HCT116 (cell line): ENCODE measurements around the gene CAPN1. TPM values are rescaled to one million over a fixed set of nuclear protein-coding genes. Genes with fewer than 3 reads are reported as not detected.

Experiments
- ATAC-seq: fragments of 200-7000 bp; cut with Tn5 transposase; 2 replicates; pipeline ENCODE4 v1.9.1; 2020; ENCODE audit warnings: mild to moderate bottlenecking, moderate library complexity
- BruUV-seq: library from RNA; stranded (reverse); fragments of 400-500 nt; replicated peaks from 2 replicates; lab custom pipeline; 2021; lab: Mats Ljungman, UMichigan
- CTCF ChIA-PET: fragments of 300-600 bp; sonication (Branson Sonifier 250); formaldehyde crosslinking; loops from one replicate; lab custom pipeline; 2021; ENCODE audit warnings: antibody characterized with exemption; lab: Charles Lee
- POLR2A ChIA-PET: fragments of 300-600, 350-600 bp; sonication (Branson Sonifier 250); formaldehyde crosslinking; loops from one replicate; lab custom pipeline; 2021; ENCODE audit warnings: antibody characterized with exemption; lab: Charles Lee
- RAD21 ChIA-PET, 2 experiments: fragments of 300-600 bp; sonication (Branson Sonifier 250); formaldehyde crosslinking; loops; one replicate each; lab custom pipeline; 2023; ENCODE audit warnings: low total read pairs in 2 of 2; ENCODE audit not compliant: uncharacterized antibody in 2 of 2, unreplicated experiment in 2 of 2, low non-redundant PET in 1 of 2; lab: Charles Lee
- DNase-seq: peaks from one replicate; pipeline ENCODE4 v3.0.0-alpha.2; 2010; ENCODE audit warnings: low read depth, low spot score
- H2AFZ ChIP-seq: fragments of 200-600 bp; shearing (Covaris generic), sonication (generic); 2 replicates; pipeline ENCODE4 v1.6.1; 2017; ENCODE audit warnings: low read depth, mixed run types, mixed read lengths, antibody characterized with exemption, low read length; ENCODE audit not compliant: poor library complexity, severe bottlenecking
- H3K27ac ChIP-seq: 2 replicates; pipeline ENCODE4 v1.5.1; 2012; ENCODE audit warnings: low read depth, low read length
- H3K27me3 ChIP-seq: fragments of 200-600 bp; sonication (generic); 2 replicates; pipeline ENCODE4 v1.6.1; 2016; ENCODE audit warnings: mixed run types, low read length, mixed read lengths; ENCODE audit not compliant: insufficient read depth
- H3K36me3 ChIP-seq, 2 experiments: fragments of 200-500 bp in 1 of 2; fragments of 200-600 bp in 1 of 2; sonication (Bioruptor generic) in 1 of 2; sonication (generic) in 1 of 2; 2 replicates each; pipeline versions ENCODE4 v1.5.1 to v1.6.1; 2014 to 2016; ENCODE audit warnings: low read length in 2 of 2, inconsistent platforms in 1 of 2, mixed read lengths in 1 of 2, mixed run types in 1 of 2; ENCODE audit not compliant: insufficient read depth in 2 of 2, control insufficient read depth in 1 of 2
- H3K4me1 ChIP-seq, 2 experiments: fragments of 200-600 bp in 1 of 2; sonication (generic) in 1 of 2; 2 replicates each; pipeline versions ENCODE4 v1.5.1 to v1.6.1; 2012 to 2017; ENCODE audit warnings: low read length in 2 of 2, inconsistent platforms in 1 of 2, mild to moderate bottlenecking in 1 of 2, mixed read lengths in 1 of 2, mixed run types in 1 of 2, moderate library complexity in 1 of 2; ENCODE audit not compliant: insufficient read depth in 2 of 2, control insufficient read depth in 1 of 2
- H3K4me2 ChIP-seq: fragments of 200-600 bp; sonication (generic); 2 replicates; pipeline ENCODE4 v1.6.1; 2017; ENCODE audit warnings: mixed run types, low read length, mixed read lengths
- H3K4me3 ChIP-seq, 2 experiments: fragments of 200-600 bp in 1 of 2; sonication (generic) in 1 of 2; replicated peaks in 1 of 2; 2 replicates each; pipeline ENCODE4 v1.5.1; 2011 to 2016; ENCODE audit warnings: low read length in 2 of 2, control low read depth in 1 of 2, low read depth in 1 of 2, mild to moderate bottlenecking in 1 of 2, mixed read lengths in 1 of 2, mixed run types in 1 of 2
- H3K79me2 ChIP-seq: fragments of 200-600 bp; sonication (generic); 2 replicates; pipeline ENCODE4 v1.6.1; 2017; ENCODE audit warnings: mild to moderate bottlenecking, mixed run types, low read length, moderate library complexity, mixed read lengths; ENCODE audit not compliant: insufficient read depth
- H3K9ac ChIP-seq: fragments of 200-600 bp; sonication (generic); 2 replicates; pipeline ENCODE4 v1.6.1; 2016; ENCODE audit warnings: low read length, mixed read lengths
- H3K9me2 ChIP-seq: fragments of 200-600 bp; sonication (generic), shearing (Covaris generic); 2 replicates; pipeline ENCODE4 v1.6.1; 2017; ENCODE audit warnings: mixed run types, mild to moderate bottlenecking, moderate library complexity; ENCODE audit not compliant: insufficient read depth
- H3K9me3 ChIP-seq, 2 experiments: fragments of 200-500 bp in 1 of 2; fragments of 200-600 bp in 1 of 2; sonication (Bioruptor generic) in 1 of 2; sonication (generic) in 1 of 2; 2 replicates each; pipeline ENCODE4 v1.6.1; 2014 to 2017; ENCODE audit warnings: low read length in 2 of 2, mixed read lengths in 2 of 2, inconsistent platforms in 1 of 2, low read depth in 1 of 2, mild to moderate bottlenecking in 1 of 2, mixed run types in 1 of 2, moderate library complexity in 1 of 2; ENCODE audit not compliant: control insufficient read depth in 1 of 2, insufficient read depth in 1 of 2
- H4K20me1 ChIP-seq: fragments of 200-600 bp; sonication (generic), shearing (Covaris generic); 2 replicates; pipeline ENCODE4 v1.6.1; 2017; ENCODE audit warnings: mixed run types, mild to moderate bottlenecking, moderate library complexity; ENCODE audit not compliant: insufficient read depth
- ATF3 ChIP-seq: IDR thresholded peaks from 2 replicates; pipeline ENCODE4 v1.6.1; 2012
- EZH2 ChIP-seq: fragments of 200-600 bp; sonication (generic); IDR thresholded peaks from 2 replicates; pipeline ENCODE4 v1.6.1; 2017; ENCODE audit warnings: antibody characterized with exemption, mixed run types
- POLR2A ChIP-seq: IDR thresholded peaks from 2 replicates; pipeline ENCODE4 v1.7.0; 2011; ENCODE audit warnings: borderline replicate concordance; ENCODE audit not compliant: insufficient read depth, insufficient read length; ENCODE audit errors: extremely low read depth
- RAD21 ChIP-seq: IDR thresholded peaks from 2 replicates; pipeline ENCODE4 v1.6.1; 2012; ENCODE audit warnings: low read depth, mild to moderate bottlenecking
- SP1 ChIP-seq: IDR thresholded peaks from 2 replicates; pipeline ENCODE4 v1.6.1; 2012; ENCODE audit warnings: low read depth
- SRF ChIP-seq: IDR thresholded peaks from 2 replicates; pipeline ENCODE4 v1.6.1; 2012; ENCODE audit warnings: low read depth
- TCF7L2 ChIP-seq: IDR thresholded peaks from 2 replicates; pipeline ENCODE4 v1.7.0; 2011; ENCODE audit warnings: borderline replicate concordance, inconsistent platforms; ENCODE audit not compliant: insufficient read depth, insufficient read length; ENCODE audit errors: extremely low read depth
- YY1 ChIP-seq: IDR thresholded peaks from 2 replicates; pipeline ENCODE4 v1.6.1; 2011; ENCODE audit warnings: low read length, low read depth, moderate library complexity, mild to moderate bottlenecking; ENCODE audit not compliant: insufficient replicate concordance; ENCODE audit errors: extremely low read depth
- ZBTB33 ChIP-seq: IDR thresholded peaks from 2 replicates; pipeline ENCODE4 v1.6.1; 2011; ENCODE audit warnings: mild to moderate bottlenecking, low read length, moderate library complexity; ENCODE audit not compliant: insufficient replicate concordance; ENCODE audit errors: extremely low read depth
- ZFX ChIP-seq: fragments of 450-650 bp; IDR thresholded peaks from 2 replicates; pipeline ENCODE4 v1.6.1; 2017
- intact Hi-C: fragments of 100-400 bp; cut with micrococcal nuclease; formaldehyde crosslinking; loops from 2 replicates; pipeline ENCODE4 v1.10.0; 2022
- total RNA-seq: library from RNA; stranded (reverse); gene quantifications from one replicate; pipeline ENCODE4 v1.2.1, GENCODE V29; 2021; ENCODE audit not compliant: unreplicated experiment

Gene CAPN1
- total RNA-seq, 1 experiment from 2014 or later, result 279 TPM

DNA sequence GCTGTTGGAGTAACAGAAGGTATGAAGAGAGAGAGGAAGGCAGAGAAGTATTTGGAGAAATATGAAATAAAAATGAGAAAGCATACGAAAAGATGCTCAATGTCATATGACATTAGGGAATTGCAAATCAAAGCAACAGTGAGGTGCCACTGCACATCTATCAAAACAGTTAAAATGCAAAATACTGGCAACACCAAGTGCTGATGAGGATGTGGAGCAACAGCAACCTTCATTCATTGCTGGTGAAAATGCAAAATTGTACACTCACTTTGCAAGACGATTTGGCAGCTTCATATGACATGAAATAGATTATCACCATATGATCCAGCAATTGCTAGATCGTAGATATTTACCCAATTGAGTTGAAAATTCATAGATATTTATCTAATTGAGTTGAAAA is 21.1 kb upstream of the CAPN1 start:
- no peaks in the 10 kb centered on the region for H3K36me3 ChIP-seq
- no peaks in the 10 kb centered on the region for H4K20me1 ChIP-seq
- H3K4me1 ChIP-seq, result no peaks in the 10 kb centered on the region
- ChIA-PET CTCF (no interaction called here), POLR2A (no interaction called here), RAD21 (no interaction called here)
- no peaks in the 10 kb centered on the region for H3K9me3 ChIP-seq
- H3K4me3 ChIP-seq, result no peak overlapping the region
- H3K9ac ChIP-seq, result no peak overlapping the region
- BruUV-seq, result no TSS peak
- TF ChIP-seq TCF7L2, result no peak
- no peak for TF ChIP-seq ATF3
- no peak for TF ChIP-seq POLR2A
- TF ChIP-seq ZBTB33, result no peak
- TF ChIP-seq ZFX, result no peak
- no peak for TF ChIP-seq SP1
- no peak for TF ChIP-seq YY1
- TF ChIP-seq EZH2, result no peak
- TF ChIP-seq RAD21, result no peak
- no peak for TF ChIP-seq SRF
- H3K4me2 ChIP-seq, result no peak overlapping the region
- H2AFZ ChIP-seq, result no peak overlapping the region
- H3K27me3 ChIP-seq, result no peaks in the 10 kb centered on the region
- H3K27ac ChIP-seq, result no peak overlapping the region
- ATAC-seq (no peak), DNase-seq (no peak)
- no peaks in the 10 kb centered on the region for H3K9me2 ChIP-seq
- no peaks in the 10 kb centered on the region for H3K79me2 ChIP-seq
- intact Hi-C loops, result no loop called here
